ENCODE measurements around the gene WWTR1.

Gene WWTR1

DNA sequence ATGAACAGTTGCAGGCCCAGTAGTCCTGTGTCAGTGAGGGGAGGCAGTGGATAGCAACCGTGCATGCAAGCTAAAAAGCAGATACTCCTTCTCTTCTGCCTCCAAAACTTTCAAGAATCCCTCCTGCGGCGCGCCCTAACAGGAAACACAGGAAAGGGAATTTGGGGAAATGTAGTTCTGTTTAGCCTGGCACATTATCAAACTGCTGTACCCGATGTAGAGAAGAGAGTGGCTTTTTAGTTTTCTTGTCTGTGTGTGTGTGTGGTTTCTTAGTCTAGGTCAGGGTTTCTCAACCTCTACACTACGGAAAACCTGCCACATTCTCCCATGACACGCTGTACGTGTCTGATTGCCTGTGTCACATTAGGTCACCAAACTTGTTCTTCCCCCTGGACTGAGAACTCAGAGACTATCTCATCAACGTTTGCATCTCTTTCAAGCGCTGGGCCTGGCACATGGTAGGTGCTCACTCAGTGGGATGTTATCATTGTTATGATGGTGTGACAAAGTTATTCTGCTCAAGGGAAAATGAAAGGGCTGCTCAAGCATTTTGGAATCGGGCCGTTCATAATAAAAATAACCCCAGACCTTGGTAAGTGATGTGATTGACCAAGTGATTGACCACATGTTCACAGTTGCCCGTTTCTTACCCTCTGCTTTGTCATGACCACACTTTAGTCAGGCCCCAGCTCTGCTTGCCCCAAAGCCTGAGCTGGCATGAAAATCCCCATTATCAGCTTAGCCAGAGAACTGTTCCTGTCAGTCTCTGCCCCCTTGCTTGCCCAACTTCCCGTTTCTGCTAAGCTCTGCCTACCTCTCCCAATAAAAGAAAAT is 150.1 kb downstream of the WWTR1 start:
- peak in 1 of 2 experiments; percentile 77 for DNase-seq (ENCODE audit: low read depth in 1 of 2, low spot score in 1 of 2)
- H3K27me3 ChIP-seq (ENCODE audit: insufficient read depth, poor library complexity, severe bottlenecking), result no peaks in the 10 kb centered on the region
- H3K27ac ChIP-seq (replicated peaks), result peak overlapping the region; percentile 16
- TF ChIP-seq, protein P1, sequence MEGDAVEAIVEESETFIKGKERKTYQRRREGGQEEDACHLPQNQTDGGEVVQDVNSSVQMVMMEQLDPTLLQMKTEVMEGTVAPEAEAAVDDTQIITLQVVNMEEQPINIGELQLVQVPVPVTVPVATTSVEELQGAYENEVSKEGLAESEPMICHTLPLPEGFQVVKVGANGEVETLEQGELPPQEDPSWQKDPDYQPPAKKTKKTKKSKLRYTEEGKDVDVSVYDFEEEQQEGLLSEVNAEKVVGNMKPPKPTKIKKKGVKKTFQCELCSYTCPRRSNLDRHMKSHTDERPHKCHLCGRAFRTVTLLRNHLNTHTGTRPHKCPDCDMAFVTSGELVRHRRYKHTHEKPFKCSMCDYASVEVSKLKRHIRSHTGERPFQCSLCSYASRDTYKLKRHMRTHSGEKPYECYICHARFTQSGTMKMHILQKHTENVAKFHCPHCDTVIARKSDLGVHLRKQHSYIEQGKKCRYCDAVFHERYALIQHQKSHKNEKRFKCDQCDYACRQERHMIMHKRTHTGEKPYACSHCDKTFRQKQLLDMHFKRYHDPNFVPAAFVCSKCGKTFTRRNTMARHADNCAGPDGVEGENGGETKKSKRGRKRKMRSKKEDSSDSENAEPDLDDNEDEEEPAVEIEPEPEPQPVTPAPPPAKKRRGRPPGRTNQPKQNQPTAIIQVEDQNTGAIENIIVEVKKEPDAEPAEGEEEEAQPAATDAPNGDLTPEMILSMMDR (IDR thresholded peaks at IDR 0.05; ENCODE audit: insufficient read depth, low read length), result no peak
- TF ChIP-seq SPI1 (IDR thresholded peaks at IDR 0.05; ENCODE audit: borderline replicate concordance, low read depth) (peak; percentile 75), POLR2AphosphoS5 (IDR thresholded peaks at IDR 0.05; ENCODE audit: low read depth) (0 out of 2 replicates have a peak, but pooled peaks have one; percentile 26), GABPA (IDR thresholded peaks at IDR 0.05; ENCODE audit: low read depth) (no peak)
- TF ChIP-seq, protein P2, sequence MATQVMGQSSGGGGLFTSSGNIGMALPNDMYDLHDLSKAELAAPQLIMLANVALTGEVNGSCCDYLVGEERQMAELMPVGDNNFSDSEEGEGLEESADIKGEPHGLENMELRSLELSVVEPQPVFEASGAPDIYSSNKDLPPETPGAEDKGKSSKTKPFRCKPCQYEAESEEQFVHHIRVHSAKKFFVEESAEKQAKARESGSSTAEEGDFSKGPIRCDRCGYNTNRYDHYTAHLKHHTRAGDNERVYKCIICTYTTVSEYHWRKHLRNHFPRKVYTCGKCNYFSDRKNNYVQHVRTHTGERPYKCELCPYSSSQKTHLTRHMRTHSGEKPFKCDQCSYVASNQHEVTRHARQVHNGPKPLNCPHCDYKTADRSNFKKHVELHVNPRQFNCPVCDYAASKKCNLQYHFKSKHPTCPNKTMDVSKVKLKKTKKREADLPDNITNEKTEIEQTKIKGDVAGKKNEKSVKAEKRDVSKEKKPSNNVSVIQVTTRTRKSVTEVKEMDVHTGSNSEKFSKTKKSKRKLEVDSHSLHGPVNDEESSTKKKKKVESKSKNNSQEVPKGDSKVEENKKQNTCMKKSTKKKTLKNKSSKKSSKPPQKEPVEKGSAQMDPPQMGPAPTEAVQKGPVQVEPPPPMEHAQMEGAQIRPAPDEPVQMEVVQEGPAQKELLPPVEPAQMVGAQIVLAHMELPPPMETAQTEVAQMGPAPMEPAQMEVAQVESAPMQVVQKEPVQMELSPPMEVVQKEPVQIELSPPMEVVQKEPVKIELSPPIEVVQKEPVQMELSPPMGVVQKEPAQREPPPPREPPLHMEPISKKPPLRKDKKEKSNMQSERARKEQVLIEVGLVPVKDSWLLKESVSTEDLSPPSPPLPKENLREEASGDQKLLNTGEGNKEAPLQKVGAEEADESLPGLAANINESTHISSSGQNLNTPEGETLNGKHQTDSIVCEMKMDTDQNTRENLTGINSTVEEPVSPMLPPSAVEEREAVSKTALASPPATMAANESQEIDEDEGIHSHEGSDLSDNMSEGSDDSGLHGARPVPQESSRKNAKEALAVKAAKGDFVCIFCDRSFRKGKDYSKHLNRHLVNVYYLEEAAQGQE (IDR thresholded peaks at IDR 0.05; ENCODE audit: insufficient replicate concordance, low read depth), result no peak
- H3K4me3 ChIP-seq (replicated peaks; ENCODE audit: insufficient read depth, low read length), result no peak overlapping the region

DNA sequence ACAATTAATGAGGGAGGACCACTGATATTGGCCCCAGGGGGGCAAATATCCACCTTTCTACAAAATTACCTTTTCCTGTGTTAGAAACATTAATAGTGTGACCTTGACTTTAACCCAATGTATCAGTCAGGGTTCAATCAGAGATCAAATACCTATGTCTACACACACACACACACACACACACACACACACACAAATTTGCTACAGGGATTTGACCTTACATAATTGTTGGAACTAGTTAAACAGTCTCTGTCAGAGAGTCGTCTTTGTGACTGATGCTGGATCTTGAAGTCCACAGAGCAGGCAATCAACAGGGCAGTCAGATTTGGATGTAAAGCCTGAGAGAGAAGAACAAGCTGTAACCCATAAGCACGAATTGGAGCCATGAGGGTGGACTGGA is 150.9 kb downstream of the WWTR1 start:
- TF ChIP-seq GABPA (IDR thresholded peaks at IDR 0.05; ENCODE audit: low read depth) (no peak), SPI1 (IDR thresholded peaks at IDR 0.05; ENCODE audit: borderline replicate concordance, low read depth) (no peak), POLR2AphosphoS5 (IDR thresholded peaks at IDR 0.05; ENCODE audit: low read depth) (no peak)
- TF ChIP-seq, protein P2 (IDR thresholded peaks at IDR 0.05; ENCODE audit: insufficient replicate concordance, low read depth), result no peak
- TF ChIP-seq, protein P1 (IDR thresholded peaks at IDR 0.05; ENCODE audit: insufficient read depth, low read length), result no peak
- no peak for DNase-seq (ENCODE audit: low read depth in 1 of 2, low spot score in 1 of 2)
- Histone ChIP-seq H3K4me3 (replicated peaks; ENCODE audit: insufficient read depth, low read length) (no peak overlapping the region), H3K27me3 (ENCODE audit: insufficient read depth, poor library complexity, severe bottlenecking) (peaks cover 5% of the 10 kb centered on the region), H3K27ac (replicated peaks) (no peak overlapping the region)

- H3K4me3 ChIP-seq (replicated peaks; ENCODE audit: insufficient read depth, low read length), result no peak overlapping the region
- H3K27me3 ChIP-seq (ENCODE audit: insufficient read depth, poor library complexity, severe bottlenecking), result peaks cover 8% of the 10 kb centered on the region
- H3K27ac ChIP-seq (replicated peaks), result no peak overlapping the region
- no peak for TF ChIP-seq SPI1 (IDR thresholded peaks at IDR 0.05; ENCODE audit: borderline replicate concordance, low read depth)
- TF ChIP-seq, protein P1 (IDR thresholded peaks at IDR 0.05; ENCODE audit: insufficient read depth, low read length), result no peak
- TF ChIP-seq GABPA (IDR thresholded peaks at IDR 0.05; ENCODE audit: low read depth), result no peak
- TF ChIP-seq, protein P2 (IDR thresholded peaks at IDR 0.05; ENCODE audit: insufficient replicate concordance, low read depth), result no peak
- TF ChIP-seq POLR2AphosphoS5 (IDR thresholded peaks at IDR 0.05; ENCODE audit: low read depth), result no peak
- no peak for DNase-seq (ENCODE audit: low read depth in 1 of 2, low spot score in 1 of 2)
Measured at GRCh38 chr3:149506540-149506939, 151.3 kb downstream of the WWTR1 start.

Data from HL-60 (cell line).